ENCODE data around the gene CPSF7.
"Not testable (repeated sequence)": the region's sequence is repeated elsewhere in the genome, so short reads cannot be mapped to it uniquely, and the experiment has no call there.

Gene CPSF7

DNA sequence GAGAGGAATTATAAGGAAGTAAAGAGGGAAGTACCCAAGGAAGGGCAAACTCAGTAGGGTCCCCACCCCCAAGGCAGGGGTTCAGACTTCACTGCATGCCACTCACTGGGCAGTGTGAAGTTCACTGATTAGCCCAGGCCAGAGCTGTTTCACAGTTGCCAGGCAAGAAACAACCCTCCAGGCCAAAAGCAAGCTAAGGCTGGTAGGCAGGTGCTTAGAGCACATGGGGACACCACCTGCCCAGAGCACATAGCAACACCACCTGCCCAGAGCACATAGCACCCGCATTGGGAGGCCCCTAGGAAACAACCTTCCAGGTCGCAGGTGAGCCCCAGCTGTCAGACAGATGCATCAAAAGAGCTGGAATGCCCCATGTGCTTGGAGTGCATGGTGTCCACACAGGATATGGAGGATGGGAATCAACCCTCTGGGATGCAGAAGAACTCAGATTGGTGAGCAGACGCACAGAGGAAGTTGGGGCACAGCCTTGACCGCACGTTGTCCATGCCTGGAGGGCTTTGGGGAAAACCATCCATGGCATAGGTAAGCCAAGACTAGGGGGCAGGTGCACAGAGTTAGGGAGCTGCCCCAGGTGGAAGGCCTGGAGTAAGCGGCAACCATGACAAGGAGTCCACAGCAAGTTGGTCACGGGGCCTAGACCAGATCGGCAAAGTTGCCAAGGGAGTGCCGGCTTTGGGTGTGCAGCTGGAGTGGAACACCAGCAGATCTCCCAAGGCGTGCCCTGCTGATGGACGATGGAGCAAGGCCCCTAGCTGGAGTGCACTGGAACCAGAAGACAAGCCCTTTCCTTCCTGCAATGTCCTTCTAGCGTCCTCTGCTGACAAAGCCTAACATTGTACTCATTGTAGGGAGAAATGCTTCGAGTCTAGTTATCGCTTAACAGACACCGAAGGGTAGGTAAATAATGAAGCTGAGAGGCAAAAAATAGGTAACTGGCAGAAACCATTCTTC, 45.2 kb downstream of the CPSF7 start:
- DNase-seq (ENCODE audit: low read depth) = no peak
- TF ChIP-seq, protein P1, sequence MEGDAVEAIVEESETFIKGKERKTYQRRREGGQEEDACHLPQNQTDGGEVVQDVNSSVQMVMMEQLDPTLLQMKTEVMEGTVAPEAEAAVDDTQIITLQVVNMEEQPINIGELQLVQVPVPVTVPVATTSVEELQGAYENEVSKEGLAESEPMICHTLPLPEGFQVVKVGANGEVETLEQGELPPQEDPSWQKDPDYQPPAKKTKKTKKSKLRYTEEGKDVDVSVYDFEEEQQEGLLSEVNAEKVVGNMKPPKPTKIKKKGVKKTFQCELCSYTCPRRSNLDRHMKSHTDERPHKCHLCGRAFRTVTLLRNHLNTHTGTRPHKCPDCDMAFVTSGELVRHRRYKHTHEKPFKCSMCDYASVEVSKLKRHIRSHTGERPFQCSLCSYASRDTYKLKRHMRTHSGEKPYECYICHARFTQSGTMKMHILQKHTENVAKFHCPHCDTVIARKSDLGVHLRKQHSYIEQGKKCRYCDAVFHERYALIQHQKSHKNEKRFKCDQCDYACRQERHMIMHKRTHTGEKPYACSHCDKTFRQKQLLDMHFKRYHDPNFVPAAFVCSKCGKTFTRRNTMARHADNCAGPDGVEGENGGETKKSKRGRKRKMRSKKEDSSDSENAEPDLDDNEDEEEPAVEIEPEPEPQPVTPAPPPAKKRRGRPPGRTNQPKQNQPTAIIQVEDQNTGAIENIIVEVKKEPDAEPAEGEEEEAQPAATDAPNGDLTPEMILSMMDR (IDR thresholded peaks at IDR 0.05; ENCODE audit: low read depth, low read length, missing control alignments) = peak; percentile 24
- in situ Hi-C loops (cut with HindIII; ENCODE audit: low sequenced_read_pairs) = no loop called here
- no peak overlapping the region for H3K4me3 ChIP-seq (ENCODE audit: low read depth, low read length)

DNA sequence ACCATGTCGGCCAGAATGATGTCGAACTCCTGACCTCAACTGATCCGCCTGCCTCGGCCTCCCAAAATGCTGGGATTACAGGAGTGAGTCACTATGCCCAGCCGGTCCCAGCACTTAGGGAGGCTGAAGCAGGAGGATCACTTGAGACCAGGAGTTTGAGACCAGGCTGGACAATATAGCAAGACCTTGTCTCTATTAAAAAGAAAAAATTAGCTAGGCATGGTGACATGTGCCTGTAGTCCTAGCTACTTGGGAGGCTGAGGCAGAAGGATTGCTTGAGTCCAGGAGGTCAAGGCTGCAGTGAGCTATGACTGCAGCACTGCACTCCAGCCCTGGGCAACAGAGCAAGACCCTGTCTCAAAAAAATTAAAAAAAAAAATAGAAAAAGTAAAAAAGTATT, 45.9 kb downstream of the CPSF7 start:
- DNase-seq (ENCODE audit: low read depth); in situ Hi-C loops (cut with HindIII; ENCODE audit: low sequenced_read_pairs); H3K4me3 ChIP-seq (ENCODE audit: low read depth, low read length): not testable (repeated sequence)

DNA sequence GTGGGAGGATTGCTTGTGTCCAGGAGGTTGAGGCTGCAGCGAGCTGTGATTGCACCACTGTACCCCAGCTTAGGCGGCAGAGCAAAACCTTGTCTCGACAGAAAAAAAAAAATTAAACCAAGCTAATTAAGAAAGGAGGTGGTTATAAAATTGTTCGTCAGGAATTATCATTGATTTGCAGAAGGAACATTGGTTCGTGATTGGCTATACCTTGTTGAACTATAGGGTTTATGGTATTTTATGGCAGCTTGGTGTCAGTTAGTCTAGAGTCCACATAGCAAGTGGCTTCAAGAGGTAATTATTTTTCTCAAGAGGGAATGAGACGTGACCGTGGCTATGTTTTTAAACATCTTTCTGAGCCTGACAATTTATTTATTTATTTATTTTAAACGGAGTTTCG, 48.9 kb downstream of the CPSF7 start:
- no peak overlapping the region for H3K4me3 ChIP-seq (ENCODE audit: low read depth, low read length)
- TF ChIP-seq, protein P1 (IDR thresholded peaks at IDR 0.05; ENCODE audit: low read depth, low read length, missing control alignments) = no peak
- in situ Hi-C loops (cut with HindIII; ENCODE audit: low sequenced_read_pairs) = no loop called here
- no peak for DNase-seq (ENCODE audit: low read depth)

GRCh38 chr11:61378713-61379313, 51.0 kb downstream of the CPSF7 start:
- peak; percentile 80 for DNase-seq (ENCODE audit: low read depth)
- TF ChIP-seq, protein P1 (IDR thresholded peaks at IDR 0.05; ENCODE audit: low read depth, low read length, missing control alignments) = no peak
- H3K4me3 ChIP-seq (ENCODE audit: low read depth, low read length) = no peak overlapping the region
- in situ Hi-C loops (cut with HindIII; ENCODE audit: low sequenced_read_pairs) = no loop called here

- no peak overlapping the region for H3K4me3 ChIP-seq (ENCODE audit: low read depth, low read length)
- in situ Hi-C loops (cut with HindIII; ENCODE audit: low sequenced_read_pairs) = no loop called here
- TF ChIP-seq, protein P1 (IDR thresholded peaks at IDR 0.05; ENCODE audit: low read depth, low read length, missing control alignments) = no peak
- no peak for DNase-seq (ENCODE audit: low read depth)
Observed at GRCh38 chr11:61377461-61378160, 52.2 kb downstream of the CPSF7 start.

- H3K4me3 ChIP-seq (ENCODE audit: low read depth, low read length) = no peak overlapping the region
- no peak for DNase-seq (ENCODE audit: low read depth)
- TF ChIP-seq, protein P1 (IDR thresholded peaks at IDR 0.05; ENCODE audit: low read depth, low read length, missing control alignments) = no peak
- in situ Hi-C loops (cut with HindIII; ENCODE audit: low sequenced_read_pairs) = no loop called here
Observed at GRCh38 chr11:61375761-61376108, 54.0 kb downstream of the CPSF7 start.

Measured in astrocyte of the cerebellum (primary cell).